Fibroblast of gingiva (primary cell): ENCODE data around the gene ACAD10.
"Not testable (repeated sequence)": the region's sequence is repeated elsewhere in the genome, so short reads cannot be mapped to it uniquely, and the experiment has no call there.

Experiments used
- DNase-seq: peaks from one replicate; pipeline ENCODE4 v3.0.0-alpha.2; 2011; ENCODE audit warnings: low read depth

Gene ACAD10

DNA sequence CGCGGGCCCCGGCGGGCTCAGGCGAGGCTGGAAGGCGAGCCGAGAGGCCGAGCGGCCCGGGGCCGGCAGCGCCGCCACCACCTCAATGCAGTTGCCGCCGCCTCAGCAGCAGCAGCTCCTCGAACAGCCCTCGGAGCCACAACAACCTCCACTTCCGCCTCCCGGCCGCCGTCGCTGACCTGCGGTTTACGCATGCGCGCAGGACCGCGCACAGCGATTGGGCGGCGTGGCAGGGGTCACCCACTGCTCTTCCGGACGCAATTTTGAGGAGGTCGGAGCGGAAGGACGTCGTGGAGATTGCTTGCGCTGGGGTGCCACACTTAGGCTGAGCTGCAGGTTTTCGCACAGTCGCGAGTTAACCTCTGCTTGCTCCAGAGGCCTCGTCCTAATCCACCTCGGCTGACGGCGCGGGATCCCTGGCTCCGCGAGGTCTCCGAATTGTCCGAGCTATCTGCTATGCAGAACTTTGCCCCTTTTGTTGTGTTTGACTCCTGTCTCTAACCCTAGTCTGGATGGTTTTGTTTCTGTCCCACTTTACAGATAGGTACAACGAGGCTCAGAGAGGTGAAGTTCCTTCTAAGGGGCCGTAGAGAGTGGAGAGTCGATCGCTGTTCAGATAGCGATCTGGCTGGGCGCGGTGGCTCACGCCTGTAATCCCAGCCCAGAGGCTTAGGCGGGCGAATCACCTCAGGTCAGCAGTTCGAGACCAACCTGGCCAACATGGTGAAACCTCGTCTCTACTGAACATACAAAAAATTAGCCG is at the start of gene ACAD10, which contains the start of gene BRAP:
ACAD10 (plus strand) TSS at position 243 of the 763 bp plus-strand sequence. CDS start 6,657 bp downstream, outside the sequence.
BRAP (minus strand) TSS at position 146 of the 763 bp plus-strand sequence. CDS start 164 bp downstream, outside the sequence.
- DNase-seq = peak; percentile 93

- peak; percentile 96 for DNase-seq
These were observed 49.5 kb upstream of the ACAD10 start for GRCh38 chr12:111636209-111636945.

GRCh38 chr12:111638556-111638955 is 47.3 kb upstream of the ACAD10 start:
- no peak for DNase-seq

- DNase-seq = no peak
These were observed 45.3 kb upstream of the ACAD10 start for GRCh38 chr12:111640506-111640905.

DNA sequence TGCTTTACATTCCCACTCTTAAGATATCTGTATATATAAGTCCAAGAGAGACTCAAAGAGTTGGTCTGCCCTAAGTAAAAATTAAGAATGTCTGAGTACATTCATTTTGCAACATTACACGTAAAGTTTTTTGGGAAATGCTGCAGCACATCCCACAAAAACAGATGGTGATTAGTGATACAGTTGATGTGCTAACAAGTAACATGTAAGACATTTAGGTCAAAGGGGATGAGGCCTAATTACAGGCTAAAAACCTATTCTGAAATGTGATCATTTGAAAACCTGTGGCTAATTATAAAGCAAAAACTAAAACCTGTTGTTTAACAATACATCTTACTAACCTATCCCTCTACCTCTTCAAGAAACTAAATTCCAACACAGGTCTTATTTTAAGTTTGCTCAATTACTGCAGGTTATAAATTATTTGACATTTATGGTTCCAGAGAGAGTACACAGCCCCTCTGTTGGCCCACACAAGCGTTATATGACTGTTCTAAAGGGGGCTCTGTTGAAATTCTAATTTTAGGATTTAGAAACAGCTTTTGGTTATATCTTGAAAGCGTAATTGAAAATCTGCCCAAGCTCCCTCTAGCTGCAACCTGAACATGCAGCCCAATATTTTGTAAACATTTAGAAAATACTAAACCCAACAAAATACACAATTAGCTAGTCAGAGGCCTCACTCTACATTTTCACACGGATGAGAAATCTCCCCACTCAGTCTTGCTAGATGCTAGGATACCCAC is 43.0 kb upstream of the ACAD10 start:
- peak; percentile 83 for DNase-seq

- DNase-seq = peak; percentile 94
These were observed 42.4 kb upstream of the ACAD10 start for GRCh38 chr12:111643427-111643826.

DNA sequence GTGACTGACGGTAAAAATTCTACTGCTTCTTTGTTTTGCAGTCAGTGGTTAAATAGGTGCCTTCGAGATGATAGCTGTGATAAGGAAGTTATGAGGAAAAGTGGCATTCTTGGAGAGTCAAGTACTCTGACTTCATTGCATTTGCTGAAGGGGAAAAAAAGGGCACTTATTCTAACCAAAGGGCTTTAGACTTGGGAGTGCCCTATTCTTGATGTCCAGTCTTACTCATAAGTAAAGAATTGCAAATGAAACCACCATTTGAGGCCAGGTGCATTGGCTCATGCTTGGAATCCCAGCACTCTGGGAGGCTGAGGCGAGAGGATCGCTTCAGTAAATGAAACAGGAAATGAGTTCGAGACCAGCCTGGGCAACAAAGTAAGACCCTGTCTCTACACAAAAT is 40.4 kb upstream of the ACAD10 start:
- DNase-seq = no peak

DNA sequence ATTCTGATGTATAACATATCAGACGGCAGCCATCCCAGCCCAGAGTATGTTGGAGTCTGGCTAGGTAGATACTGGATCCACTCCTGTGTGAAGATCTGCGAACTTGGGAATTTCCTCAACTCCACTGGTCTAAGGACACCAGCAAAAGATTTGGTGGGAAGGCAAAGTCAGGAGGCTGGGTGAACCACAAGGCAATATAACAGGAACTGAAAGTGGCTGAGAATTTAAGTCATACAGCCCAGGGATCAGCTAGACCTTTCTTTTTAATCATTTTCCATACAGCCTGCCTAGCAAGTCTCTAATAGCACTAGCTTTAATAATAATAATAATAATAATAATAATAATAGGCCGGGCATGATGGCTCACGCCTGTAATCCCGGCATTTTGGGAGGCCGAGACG is 34.9 kb upstream of the ACAD10 start:
- DNase-seq = no peak

GRCh38 chr12:111652530-111652929 is 33.3 kb upstream of the ACAD10 start:
- not testable (repeated sequence) for DNase-seq

DNA sequence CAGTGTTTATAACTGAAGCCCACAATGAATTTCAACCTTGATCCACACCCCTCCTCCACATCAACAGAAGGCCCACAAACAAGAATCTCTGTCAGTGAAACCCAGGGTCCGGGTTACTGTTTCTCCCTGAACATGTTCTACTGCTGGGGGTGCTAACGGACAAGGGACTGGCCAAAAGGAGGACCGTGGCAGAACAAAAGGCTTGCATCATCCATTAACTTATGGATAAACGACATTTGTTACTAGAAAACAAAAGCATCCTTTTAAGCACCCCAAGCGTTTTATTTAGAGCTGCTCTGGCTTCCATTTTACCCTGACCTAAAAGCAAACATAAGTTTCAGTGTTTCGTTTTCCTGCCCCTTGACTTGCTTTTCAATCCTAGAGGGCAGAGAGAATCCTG is 32.3 kb upstream of the ACAD10 start:
- DNase-seq = no peak

DNA sequence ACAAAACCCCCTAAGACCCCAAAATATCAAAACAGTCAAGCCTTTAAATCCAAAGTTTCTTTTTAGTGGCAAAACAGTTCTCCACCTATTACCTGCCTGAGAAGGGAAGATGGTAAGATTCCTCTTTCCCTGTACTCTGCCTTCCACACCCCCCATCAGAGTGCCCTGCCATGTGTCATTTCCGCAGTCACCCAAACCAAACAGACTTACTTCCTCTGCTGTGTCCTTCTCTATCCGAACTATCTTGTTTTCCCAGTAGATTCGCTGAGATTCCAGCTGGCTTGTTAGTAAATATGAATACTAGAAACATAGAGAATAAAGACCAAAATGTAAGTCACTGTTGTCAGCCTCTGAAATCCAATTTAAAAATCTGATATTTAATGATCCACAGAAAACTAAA is 30.5 kb upstream of the ACAD10 start:
- DNase-seq = no peak

- no peak for DNase-seq
These were observed 29.8 kb upstream of the ACAD10 start for GRCh38 chr12:111656016-111656415.

DNA sequence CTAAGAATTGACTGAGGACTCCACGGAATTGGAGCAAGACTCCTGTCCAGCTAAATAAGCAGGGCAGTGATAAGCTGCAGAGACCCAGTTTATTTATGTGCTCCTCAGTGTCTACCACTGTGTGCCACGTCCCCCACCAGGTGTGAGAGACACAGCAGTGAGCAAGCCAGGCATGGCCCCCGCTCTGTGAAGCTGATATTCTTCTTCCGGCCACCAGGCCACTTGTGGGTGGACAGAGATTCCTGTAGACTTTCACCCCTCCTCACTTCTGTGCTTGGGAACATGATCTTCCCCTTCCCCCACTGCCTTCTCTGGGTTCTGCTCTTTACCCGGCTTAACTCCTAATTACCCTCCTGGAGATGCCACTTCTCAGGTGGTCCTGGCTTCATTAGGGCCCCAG is 21.4 kb upstream of the ACAD10 start:
- no peak for DNase-seq

DNA sequence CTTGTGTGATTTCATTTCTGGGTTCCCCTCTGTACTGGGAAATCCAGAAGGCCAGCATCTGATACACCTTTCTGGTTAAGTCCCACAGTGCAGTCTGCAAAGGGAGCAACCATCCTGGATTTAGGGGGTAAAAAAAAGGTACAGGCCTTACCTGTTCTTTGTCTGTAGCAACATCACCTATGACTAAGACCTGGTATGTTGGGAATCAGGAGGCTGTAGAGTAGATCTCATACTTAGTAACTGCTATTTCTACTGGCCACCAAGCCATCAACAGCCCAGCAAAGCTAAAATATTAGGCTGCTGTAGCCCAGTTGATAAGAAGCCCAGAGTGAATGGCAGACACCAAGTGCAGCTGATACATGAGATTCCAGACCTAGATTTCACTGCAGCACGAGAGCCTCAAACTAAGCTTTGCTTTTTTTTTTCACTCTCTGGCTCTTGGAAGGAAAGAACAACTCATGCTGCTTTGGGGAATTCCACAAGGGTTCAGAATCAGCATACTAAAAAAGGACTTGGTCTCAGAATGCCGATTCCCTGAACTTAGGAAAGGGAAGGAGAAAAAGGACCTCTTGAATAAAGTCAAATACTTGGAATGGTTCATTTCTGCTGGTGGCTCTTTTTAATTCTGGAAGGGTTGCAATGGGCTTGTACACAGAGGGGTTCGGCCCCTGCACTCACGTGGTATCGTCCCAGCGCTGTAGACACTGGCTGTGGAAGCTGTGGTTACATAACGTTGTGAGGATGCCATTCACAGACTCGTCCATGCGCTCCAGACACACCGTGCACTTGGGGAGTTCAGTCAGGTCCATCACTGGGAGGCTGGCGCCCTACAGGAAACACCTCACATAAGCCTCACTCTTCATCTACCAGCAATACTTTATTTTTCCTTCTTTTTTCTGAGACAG is 20.6 kb upstream of the ACAD10 start:
- DNase-seq = no peak

DNA sequence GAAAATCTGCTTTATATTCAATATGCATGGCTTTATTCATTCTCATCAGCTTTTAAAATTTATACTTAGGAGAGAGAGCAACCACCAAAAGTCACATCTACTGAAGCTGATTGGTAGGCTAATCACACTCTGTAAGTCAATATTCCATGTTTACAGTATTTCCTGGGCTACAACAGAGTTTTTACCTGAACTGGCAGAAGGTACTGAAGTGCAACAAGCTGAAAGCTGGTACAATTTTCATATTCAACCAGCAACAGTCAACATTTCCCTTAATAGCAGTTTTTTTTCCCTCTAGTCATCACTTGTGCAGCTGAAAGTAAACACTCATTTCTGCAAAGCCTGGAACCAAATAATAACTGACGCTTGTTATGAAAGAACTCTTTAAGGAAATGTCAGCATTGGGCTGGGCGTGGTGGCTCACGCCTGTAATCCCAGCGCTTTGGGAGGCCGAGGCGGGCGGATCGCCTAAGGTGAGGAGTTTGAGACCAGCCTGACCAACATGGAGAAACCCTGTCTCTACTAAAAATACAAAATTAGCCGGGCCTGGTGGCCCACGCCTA is 13.0 kb upstream of the ACAD10 start:
- DNase-seq = no peak

GRCh38 chr12:111673503-111673902 is 12.3 kb upstream of the ACAD10 start:
- peak; percentile 38 for DNase-seq

DNA sequence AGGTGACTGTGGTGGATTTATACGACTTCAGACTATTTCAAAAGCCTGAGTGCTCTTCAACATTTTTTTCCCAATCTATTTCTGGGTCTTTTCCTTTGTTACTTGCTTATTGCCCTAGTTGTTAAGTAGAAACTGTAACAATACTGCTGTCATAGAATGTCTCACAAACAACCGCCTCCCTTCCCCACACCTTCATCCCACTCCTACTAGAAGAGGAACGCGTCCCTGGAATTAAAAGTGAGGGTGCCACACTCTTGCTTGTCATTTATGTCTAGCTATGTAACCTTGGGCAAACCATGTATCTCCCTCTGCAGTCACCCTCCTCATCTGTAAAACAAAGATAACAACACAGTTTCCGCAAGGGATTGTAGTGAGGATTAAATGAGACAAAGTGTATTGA is 8.7 kb upstream of the ACAD10 start:
- DNase-seq = no peak

- DNase-seq = not testable (repeated sequence)
These were observed 1.2 kb upstream of the ACAD10 start for GRCh38 chr12:111684485-111685198.

DNA sequence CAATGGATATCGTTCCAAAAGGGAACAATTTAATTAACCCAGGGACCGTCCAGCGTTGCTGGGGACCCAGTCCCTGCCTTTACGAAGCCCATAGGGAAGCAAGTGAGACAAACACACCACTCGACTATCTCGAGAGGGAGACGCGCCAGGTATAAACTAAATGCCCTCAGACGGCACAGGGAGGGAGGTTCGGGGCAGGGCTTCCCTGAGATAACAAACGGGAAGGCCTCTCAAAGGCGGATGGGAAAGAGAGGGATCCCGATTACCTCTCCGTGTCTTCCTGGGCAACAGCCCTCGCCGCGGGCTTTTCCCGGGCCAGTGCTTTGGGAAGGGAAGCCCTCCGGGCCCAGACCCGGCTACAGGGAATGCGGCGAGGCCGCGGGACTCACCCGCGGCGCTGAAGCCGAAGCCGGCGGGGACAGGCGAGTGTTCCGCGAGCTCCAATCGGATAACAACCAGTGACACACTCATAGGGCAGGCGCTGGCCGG is 487 bp upstream of the ACAD10 start:
- DNase-seq = no peak

DNA sequence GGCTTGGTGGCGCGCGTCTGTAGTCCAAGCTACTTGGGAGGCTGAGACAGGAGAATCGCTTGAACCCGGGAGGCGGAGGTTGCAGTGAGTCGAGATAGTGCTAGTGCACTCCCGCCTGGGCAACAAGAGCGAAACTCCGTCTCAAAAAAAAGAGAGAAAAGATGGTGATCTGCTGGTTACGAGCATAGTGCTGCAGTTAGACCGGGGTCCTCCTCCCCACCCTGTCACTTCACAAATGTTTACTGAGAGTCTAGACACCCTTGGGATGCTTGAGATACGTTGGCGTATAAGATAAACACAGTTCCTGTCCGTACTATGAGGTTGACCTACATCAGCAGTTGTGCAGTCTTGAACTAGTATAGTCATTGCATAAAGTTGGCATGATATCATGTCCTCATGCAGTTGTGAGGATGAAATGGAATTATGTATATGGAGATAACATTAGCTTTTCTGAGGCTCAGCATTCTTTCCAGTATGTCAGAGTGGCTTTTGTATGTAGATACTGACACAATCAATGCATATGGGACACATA is 787 bp downstream of the ACAD10 start:
- no peak for DNase-seq
